Right lobe of liver (tissue), 6 donors: Measurements from ENCODE around the gene TREH. TPM values are rescaled to one million over a fixed set of nuclear protein-coding genes. Genes with fewer than 3 reads are reported as not detected.
A peak's percentile ranks its signal among the peaks of the same experiment; 100 is the strongest.
"Not testable (repeated sequence)": the region's sequence is repeated elsewhere in the genome, so short reads cannot be mapped to it uniquely, and the experiment has no call there.

Source experiments
- ATAC-seq, 4 donors: fragments of 200-7000 bp; cut with Tn5 transposase; one replicate each; pipeline ENCODE4 v1.9.1; 2020; ENCODE audit warnings: mild to moderate bottlenecking in 4 of 4, moderate library complexity in 4 of 4
- DNase-seq, 3 donors: peaks; one replicate each; pipeline ENCODE4 v3.0.0-alpha.2; 2020
- H3K27ac ChIP-seq, 3 donors: fragments of 200-600 bp; one replicate each; pipeline ENCODE4 v1.8.0; 2022
- H3K27me3 ChIP-seq, 2 donors: fragments of 200-600 bp; one replicate each; pipeline ENCODE4 v1.8.0; 2022
- H3K36me3 ChIP-seq, 4 donors: fragments of 200-600 bp; sonication (generic) in 1 of 4; one replicate each; pipeline versions ENCODE4 v1.5.1 to v1.8.0; 2017 to 2022; ENCODE audit warnings: control low read depth in 1 of 4
- H3K4me1 ChIP-seq, 4 donors: fragments of 200-600 bp; sonication (generic) in 1 of 4; one replicate each; pipeline versions ENCODE4 v1.5.1 to v1.8.0; 2017 to 2022; ENCODE audit warnings: control low read depth in 1 of 4
- H3K4me3 ChIP-seq, 3 donors: fragments of 200-600 bp; one replicate each; pipeline ENCODE4 v1.8.0; 2022
- H3K9me3 ChIP-seq, 4 donors: fragments of 200-600 bp; sonication (generic) in 1 of 4; one replicate each; pipeline versions ENCODE4 v1.5.1 to v1.8.0; 2017 to 2022; ENCODE audit warnings: control low read depth in 1 of 4
- POLR2A ChIP-seq: fragments of 450-650 bp; IDR thresholded peaks from one replicate; pipeline ENCODE4 v1.6.1; 2017; ENCODE audit warnings: antibody characterized with exemption, mild to moderate bottlenecking
- WGBS: methylation state at CpG from one replicate; pipeline ENCODE4 v1.1.6; 2018; ENCODE audit warnings: low coverage, low lambda C conversion rate; ENCODE audit not compliant: insufficient coverage; ENCODE audit errors: missing lambda C conversion rate; 5-methylcytosine and 5-hydroxymethylcytosine counted together
- intact Hi-C, 2 donors: fragments of 100-400 bp; cut with DNase I; formaldehyde crosslinking; loops; one replicate each; pipeline versions ENCODE4 v1.11.2 to v1.14.1; 2022
- total RNA-seq, 6 experiments: library from RNA; depleted of rRNA in 2 of 6; stranded (reverse); fragments of >200 nt in 2 of 6; fragmentation: NEBNext Ultra II Directional in 3 of 6; extraction: Animal tissue kit (Norgen Biotek cat#: 25700) in 3 of 6; gene quantifications; one replicate each; pipeline versions ENCODE4 v1.1.0 to v1.2.4, GENCODE V29; 2016 to 2023
- TF ChIP-seq, protein P1 (sequence below), 4 donors: fragments of 200-600 bp in 3 of 4; fragments of 450-650 bp in 1 of 4; IDR thresholded peaks; one replicate each; pipeline versions ENCODE4 v1.5.1 to v1.8.0; 2016 to 2022; ENCODE audit warnings: antibody characterized with exemption in 4 of 4, mild to moderate bottlenecking in 2 of 4
- donor health status: DM: no; HTN: yes; CAD: no.
- donor health status: DM: no; HTN: no; CAD: no.
- donor health status: DM: no; HTN: no; CAD: no.
- donor health status: DM: no; HTN: yes; CAD: no.
- donor health status: DM: no; HTN: yes; CAD: no.

Gene TREH
- total RNA-seq, 6 experiments from 2014 or later: 2.1 to 5.1 (median 2.9) TPM; not detected in 2

DNA sequence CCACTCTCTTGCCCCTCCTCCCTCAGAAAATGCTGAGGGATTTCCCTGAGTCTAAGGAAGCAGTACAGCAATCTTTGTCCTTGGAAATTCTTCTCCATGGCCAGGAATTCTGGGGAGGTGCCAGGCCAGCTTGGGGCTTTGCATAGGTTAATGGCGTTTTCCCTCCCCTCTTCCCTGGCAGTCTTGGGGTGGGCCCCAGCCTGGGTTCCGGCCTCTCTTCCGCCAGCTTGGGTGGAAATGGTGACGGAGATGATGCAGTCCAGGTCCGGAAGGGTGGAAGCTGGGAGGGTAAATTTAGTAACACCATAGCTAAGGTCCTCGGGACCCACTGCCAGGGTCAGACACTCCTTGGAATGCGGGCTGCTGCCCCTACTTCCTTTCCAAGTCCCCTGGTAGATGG, 67.1 kb downstream of the TREH start:
- WGBS: 44% methylated on average over 6 of the region's 7 CpGs
- H3K4me1 ChIP-seq: peaks cover 0 to 15% (median 4%) of the 10 kb centered on the region in 4 donors

GRCh38 chr11:118611433-118611795, 68.0 kb downstream of the TREH start:
- H3K36me3 ChIP-seq, intact Hi-C loops, H3K27me3 ChIP-seq, H3K9me3 ChIP-seq, H3K4me3 ChIP-seq, ATAC-seq: not testable (repeated sequence)
- peak in 1 of 3 donors; percentile 29 for DNase-seq
- 69% methylated on average over 11 of the region's 19 CpGs for WGBS
- Histone ChIP-seq H3K27ac (peak overlapping the region in 2 of 3 donors; percentile 31 to 57), H3K4me1 (peaks cover 0 to 15% (median 4%) of the 10 kb centered on the region in 4 donors)

More for the DNA sequence above, 67.1 kb downstream of the TREH start:
- no peak overlapping the region for H3K4me3 ChIP-seq
- H3K27ac ChIP-seq: peak overlapping the region in 1 of 3 donors; percentile 51
- ATAC-seq (peak; percentile 2 to 15 (median 11)), DNase-seq (peak in 2 of 3 donors; percentile 41 to 51)
- TF ChIP-seq, protein P1, sequence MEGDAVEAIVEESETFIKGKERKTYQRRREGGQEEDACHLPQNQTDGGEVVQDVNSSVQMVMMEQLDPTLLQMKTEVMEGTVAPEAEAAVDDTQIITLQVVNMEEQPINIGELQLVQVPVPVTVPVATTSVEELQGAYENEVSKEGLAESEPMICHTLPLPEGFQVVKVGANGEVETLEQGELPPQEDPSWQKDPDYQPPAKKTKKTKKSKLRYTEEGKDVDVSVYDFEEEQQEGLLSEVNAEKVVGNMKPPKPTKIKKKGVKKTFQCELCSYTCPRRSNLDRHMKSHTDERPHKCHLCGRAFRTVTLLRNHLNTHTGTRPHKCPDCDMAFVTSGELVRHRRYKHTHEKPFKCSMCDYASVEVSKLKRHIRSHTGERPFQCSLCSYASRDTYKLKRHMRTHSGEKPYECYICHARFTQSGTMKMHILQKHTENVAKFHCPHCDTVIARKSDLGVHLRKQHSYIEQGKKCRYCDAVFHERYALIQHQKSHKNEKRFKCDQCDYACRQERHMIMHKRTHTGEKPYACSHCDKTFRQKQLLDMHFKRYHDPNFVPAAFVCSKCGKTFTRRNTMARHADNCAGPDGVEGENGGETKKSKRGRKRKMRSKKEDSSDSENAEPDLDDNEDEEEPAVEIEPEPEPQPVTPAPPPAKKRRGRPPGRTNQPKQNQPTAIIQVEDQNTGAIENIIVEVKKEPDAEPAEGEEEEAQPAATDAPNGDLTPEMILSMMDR (IDR thresholded peaks at IDR 0.05): no peak
- no peak for TF ChIP-seq POLR2A
- H3K9me3 ChIP-seq: no peaks in the 10 kb centered on the region
- H3K27me3 ChIP-seq: peaks cover 0 to 9% of the 10 kb centered on the region in 2 donors
- H3K36me3 ChIP-seq: no peaks in the 10 kb centered on the region
- intact Hi-C loops: no loop called here

DNA sequence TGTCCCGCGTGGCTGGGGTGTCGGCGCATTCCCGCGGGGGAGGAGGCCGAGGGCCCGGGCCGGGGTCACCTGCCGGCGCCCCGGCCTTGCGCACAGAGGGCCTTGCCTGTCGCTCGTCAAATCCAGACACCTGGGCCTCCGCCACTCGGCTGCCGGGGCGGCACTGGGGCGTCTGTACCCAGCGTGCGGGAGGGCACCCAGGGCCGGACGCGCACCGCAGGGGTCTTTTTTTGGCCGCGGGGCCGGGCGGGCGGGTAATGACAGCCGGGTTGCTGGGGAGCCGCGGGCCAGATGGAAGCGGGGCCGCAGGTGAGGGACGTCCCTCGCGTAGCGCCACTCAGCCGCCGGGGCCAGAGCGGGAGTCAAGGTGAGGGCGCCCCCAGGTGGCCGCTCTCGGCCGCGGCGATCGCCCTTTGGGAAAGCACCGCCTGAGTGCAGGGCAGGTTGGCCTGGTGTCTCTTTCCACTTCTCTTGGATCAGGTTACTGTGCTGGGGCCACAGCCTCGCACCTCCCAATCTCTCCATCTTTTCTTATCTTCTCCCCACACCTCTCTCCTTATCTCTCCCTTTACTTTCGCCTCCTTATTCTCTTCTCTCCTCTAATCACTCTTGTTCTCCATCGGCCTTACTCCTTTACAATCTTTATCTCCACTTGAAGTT, 68.5 kb downstream of the TREH start:
- peak overlapping the region; percentile 26 to 51 (median 36) for H3K4me3 ChIP-seq
- no peaks in the 10 kb centered on the region for H3K9me3 ChIP-seq
- peak overlapping the region; percentile 31 to 57 (median 55) for H3K27ac ChIP-seq
- WGBS: 16% methylated on average over 4 of the region's 54 CpGs
- peaks cover 0 to 9% of the 10 kb centered on the region in 2 donors for H3K27me3 ChIP-seq
- no peak for TF ChIP-seq POLR2A
- TF ChIP-seq, protein P1 (IDR thresholded peaks at IDR 0.05): peak; percentile 57 to 96 (median 91)
- peaks cover 0 to 15% (median 4%) of the 10 kb centered on the region in 4 donors for H3K4me1 ChIP-seq
- no peaks in the 10 kb centered on the region for H3K36me3 ChIP-seq
- intact Hi-C loops: no loop called here
- ATAC-seq: peak; percentile 75 to 82 (median 78)
- DNase-seq: peak; percentile 80 to 87 (median 81)

- TF ChIP-seq, protein P1 (IDR thresholded peaks at IDR 0.05): no peak
- no peak for TF ChIP-seq POLR2A
- peaks cover 0 to 9% of the 10 kb centered on the region in 2 donors for H3K27me3 ChIP-seq
- peaks cover 0 to 15% (median 4%) of the 10 kb centered on the region in 4 donors for H3K4me1 ChIP-seq
- peak overlapping the region; percentile 31 to 57 (median 55) for H3K27ac ChIP-seq
- peak overlapping the region; percentile 26 to 51 (median 36) for H3K4me3 ChIP-seq
- 7% methylated on average over 25 of the region's 42 CpGs for WGBS
- intact Hi-C loops: no loop called here
- no peaks in the 10 kb centered on the region for H3K36me3 ChIP-seq
- no peak for DNase-seq
- no peaks in the 10 kb centered on the region for H3K9me3 ChIP-seq
- peak in 1 of 4 donors; percentile 2 for ATAC-seq
Observed at GRCh38 chr11:118610225-118610772, 69.2 kb downstream of the TREH start.
